ENCODE data around the gene PODNL1.

The PODNL1 gene

DNA sequence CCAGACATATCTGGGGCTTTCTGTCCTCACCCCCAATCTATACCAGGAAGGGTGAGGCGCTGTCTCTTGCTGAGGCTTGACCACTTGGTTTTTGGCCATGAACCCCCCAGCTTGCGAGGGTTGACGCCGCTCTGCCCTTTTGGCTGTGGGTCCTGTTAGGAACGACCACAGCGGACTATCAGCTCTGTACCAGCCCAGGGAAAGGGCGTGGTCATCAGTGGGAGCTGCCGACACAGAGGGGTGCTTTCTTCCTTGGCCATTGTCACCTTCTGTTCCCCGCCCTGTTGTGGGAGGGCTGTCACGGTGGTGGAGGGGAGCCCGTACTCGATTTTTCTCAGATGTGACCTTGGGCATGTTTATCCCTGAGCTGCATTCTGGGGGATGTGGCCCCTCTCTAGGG, 19.8 kb upstream of the PODNL1 start:
- DNase-seq (ENCODE audit: low read depth) = no peak

- DNase-seq (ENCODE audit: low read depth) = no peak
These were observed 18.8 kb upstream of the PODNL1 start for GRCh38 chr19:13957051-13957450.

GRCh38 chr19:13956365-13956744, 18.1 kb upstream of the PODNL1 start:
- no peak for DNase-seq (ENCODE audit: low read depth)

- DNase-seq (ENCODE audit: low read depth) = no peak
These were observed 17.6 kb upstream of the PODNL1 start for GRCh38 chr19:13955662-13956364.

DNA sequence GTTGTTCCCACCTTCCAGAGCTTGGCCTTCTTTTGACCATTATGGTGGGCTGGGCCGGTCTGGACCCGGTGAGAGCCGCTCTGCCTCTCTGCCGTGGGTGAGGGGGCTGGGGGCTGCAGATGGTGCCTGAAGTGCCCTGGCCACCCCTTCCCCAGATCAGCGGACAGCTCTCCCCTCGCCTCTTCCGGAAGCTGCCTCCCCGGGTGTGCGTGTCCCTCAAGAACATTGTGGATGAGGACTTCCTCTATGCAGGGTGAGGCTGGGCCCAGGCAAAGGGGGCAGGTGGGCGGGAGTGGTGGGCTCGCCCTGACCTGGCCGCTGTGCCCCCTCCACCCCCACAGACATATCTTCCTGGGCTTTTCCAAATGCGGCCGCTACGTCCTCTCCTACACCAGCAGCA, 16.0 kb upstream of the PODNL1 start:
- DNase-seq (ENCODE audit: low read depth) = no peak

DNA sequence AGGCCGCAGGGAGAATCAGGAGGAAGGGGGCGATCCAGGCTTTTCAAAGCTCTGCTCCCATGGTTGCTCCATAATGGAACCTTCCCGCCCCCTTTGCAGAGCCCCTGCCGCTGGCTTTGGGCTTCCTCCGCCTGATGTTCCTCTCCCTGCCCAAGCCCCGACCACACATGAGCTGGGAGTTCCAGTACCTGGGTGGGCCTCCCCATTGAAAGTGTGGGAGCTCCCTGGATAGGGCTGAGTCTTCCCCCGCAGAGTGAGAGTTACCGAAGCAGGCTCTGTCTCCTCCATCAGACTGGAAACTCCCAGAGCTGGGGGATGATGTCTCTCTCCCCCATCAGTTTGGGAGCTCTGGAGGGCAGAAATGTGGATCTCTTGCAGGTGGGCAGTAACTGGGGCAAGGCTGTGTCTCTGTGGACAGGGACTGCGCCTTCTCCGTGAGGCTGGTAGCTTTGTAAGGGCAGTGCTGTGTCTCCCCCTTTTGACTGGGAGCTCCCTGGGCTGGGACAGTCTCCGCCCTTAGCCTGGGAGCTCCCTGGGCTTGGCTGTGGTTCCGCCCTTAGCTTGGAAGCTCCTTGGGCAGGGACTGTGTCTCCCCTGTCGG, 14.8 kb upstream of the PODNL1 start:
- no peak for DNase-seq (ENCODE audit: low read depth)

GRCh38 chr19:13952154-13952930, 14.1 kb upstream of the PODNL1 start, which contains the start of gene DCAF15:
DCAF15 (plus strand) TSS chr19:13952509; CDS start chr19:13952513, 4 bp downstream.
- DNase-seq (ENCODE audit: low read depth) = peak; percentile 98

GRCh38 chr19:13951799-13952153, 13.6 kb upstream of the PODNL1 start:
- no peak for DNase-seq (ENCODE audit: low read depth)

- no peak for DNase-seq (ENCODE audit: low read depth)
These were observed 12.8 kb upstream of the PODNL1 start for GRCh38 chr19:13951043-13951442.

DNA sequence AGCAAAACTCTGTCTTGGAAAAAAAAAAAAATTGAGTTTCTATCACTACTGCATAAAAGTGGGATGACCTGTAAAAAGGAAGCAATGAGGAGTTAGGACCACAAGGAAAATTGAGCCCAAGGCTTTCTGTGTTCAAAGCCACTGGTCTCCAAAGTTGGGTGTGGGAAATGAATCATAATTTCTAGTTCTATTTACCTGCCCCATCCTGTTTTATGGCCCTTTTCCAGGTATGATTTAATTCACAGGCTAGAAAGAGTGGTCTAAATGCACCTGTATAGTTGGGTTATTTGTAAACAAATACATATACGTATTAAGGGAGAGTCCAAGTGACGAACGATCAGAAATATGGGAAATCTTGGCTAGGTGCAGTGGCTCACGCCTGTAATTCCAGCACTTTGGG, 8.2 kb upstream of the PODNL1 start:
- no peak for DNase-seq (ENCODE audit: low read depth)

- no peak for DNase-seq (ENCODE audit: low read depth)
These were observed 3.9 kb upstream of the PODNL1 start for GRCh38 chr19:13942023-13942684.

GRCh38 chr19:13937479-13938300, 527 bp downstream of the PODNL1 start:
- DNase-seq (ENCODE audit: low read depth) = no peak

GRCh38 chr19:13935765-13936510, 2.3 kb downstream of the PODNL1 start:
- no peak for DNase-seq (ENCODE audit: low read depth)

GRCh38 chr19:13934785-13935109, 3.5 kb downstream of the PODNL1 start:
- DNase-seq (ENCODE audit: low read depth) = no peak

GRCh38 chr19:13932911-13933393, 5.3 kb downstream of the PODNL1 start:
- no peak for DNase-seq (ENCODE audit: low read depth)

GRCh38 chr19:13932149-13932637, 6.0 kb downstream of the PODNL1 start:
- no peak for DNase-seq (ENCODE audit: low read depth)

DNA sequence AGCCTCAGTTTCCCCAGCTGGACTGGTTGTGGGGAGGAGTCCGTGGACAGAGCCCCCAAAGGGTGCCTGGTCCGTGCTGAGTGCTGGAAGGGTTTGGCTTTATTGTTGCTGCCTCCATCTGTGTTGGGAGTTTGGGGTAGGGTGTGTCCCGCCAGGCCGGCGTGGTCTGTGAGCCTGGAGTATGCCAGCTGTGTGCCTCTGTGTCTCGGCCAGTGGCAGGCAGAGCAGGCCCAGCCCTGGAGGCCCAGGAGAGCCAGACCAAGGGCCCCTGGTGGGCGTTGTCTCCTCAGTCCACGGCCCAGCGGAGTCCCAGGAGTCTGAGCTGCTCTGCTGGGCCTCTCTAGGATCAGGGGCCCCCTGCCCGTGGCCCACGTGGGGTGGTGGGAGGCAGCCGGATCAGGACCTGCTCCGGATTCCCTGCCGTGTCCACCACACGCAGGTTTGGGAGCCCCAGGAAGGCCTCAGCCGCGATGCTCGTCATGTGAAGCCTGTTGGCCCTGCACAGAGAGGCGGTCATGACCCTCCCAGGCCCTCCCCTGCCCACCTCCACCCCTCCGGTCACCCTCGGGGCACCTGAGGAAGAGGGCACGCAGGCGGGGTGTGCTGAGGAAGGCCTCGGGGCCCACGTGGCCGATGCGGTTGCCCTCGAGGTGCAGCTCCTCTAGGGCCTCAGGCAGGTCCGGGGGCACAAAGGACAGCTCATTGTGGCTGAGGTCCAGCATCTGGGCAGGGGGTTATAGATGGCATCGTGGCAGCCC, 6.6 kb downstream of the PODNL1 start:
- DNase-seq (ENCODE audit: low read depth) = no peak

GRCh38 chr19:13930402-13930801, 7.8 kb downstream of the PODNL1 start:
- DNase-seq (ENCODE audit: low read depth) = no peak

DNA sequence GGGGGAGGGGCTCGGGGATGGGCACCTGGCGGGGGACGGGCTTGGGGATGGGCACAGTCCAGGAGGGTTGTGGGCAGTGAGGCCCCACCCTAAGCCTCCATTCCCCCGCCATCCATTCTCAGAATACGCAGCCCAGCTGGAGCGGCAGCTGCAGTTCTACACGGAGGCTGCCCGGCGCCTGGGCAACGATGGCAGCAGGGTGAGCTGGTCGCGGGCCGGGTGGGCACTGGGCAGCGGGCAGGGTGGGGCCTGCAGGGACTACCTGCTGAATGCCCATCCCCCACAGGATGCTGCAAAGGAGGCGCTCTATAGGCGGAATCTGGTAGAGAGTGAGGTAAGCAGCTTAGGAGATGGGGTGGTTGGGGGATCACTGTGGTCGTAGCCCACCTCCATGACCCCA, 8.3 kb downstream of the PODNL1 start:
- no peak for DNase-seq (ENCODE audit: low read depth)

DNA sequence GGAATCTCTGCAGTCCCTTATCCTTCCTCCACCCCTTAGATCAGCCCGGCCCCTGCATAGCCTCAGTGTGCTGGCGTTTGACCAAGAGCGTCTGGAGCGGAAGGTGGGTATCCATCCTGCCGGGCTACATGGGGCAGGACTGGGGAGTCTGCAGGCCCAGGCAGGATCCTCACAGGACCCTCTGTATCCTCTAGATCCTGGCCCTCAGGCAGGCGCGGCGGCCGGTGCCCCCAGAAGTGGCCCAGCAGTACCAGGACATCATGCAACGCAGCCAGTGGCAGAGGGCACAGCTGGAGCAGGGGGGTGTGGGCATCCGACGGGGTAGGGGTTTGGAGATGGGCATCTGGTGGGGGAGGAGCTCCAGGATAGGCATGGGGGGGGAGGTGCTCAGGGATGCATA, 8.9 kb downstream of the PODNL1 start:
- no peak for DNase-seq (ENCODE audit: low read depth)

Data from T follicular helper cell (primary cell).